GM19025 (cell line): ENCODE measurements around the gene PSMB10.

Experiments
- ATAC-seq: cut with Tn5 transposase; IDR thresholded peaks from one replicate; pipeline ENCODE4 v1.9.1; 2021; ENCODE audit warnings: mild to moderate bottlenecking, low read depth, moderate library complexity; ENCODE audit not compliant: unreplicated experiment

The PSMB10 gene

GRCh38 chr16:67964477-67965131, 28.0 kb upstream of the PSMB10 start:
- no peak for ATAC-seq

GRCh38 chr16:67963662-67964321, 27.1 kb upstream of the PSMB10 start:
- no peak for ATAC-seq

- ATAC-seq: no peak
Observed at GRCh38 chr16:67963292-67963661, 26.6 kb upstream of the PSMB10 start.

GRCh38 chr16:67962135-67962534, 25.5 kb upstream of the PSMB10 start:
- no peak for ATAC-seq

GRCh38 chr16:67961551-67961957, 24.9 kb upstream of the PSMB10 start:
- no peak for ATAC-seq

- ATAC-seq: no peak
Observed at GRCh38 chr16:67959536-67960329, 23.1 kb upstream of the PSMB10 start.

- ATAC-seq: no peak
Observed at GRCh38 chr16:67957622-67958021, 21.0 kb upstream of the PSMB10 start.

GRCh38 chr16:67954421-67955196, 18.0 kb upstream of the PSMB10 start:
- ATAC-seq: no peak

- no peak for ATAC-seq
Observed at GRCh38 chr16:67953641-67954375, 17.2 kb upstream of the PSMB10 start.

- no peak for ATAC-seq
Observed at GRCh38 chr16:67951485-67951884, 14.8 kb upstream of the PSMB10 start.

GRCh38 chr16:67950335-67950843, 13.7 kb upstream of the PSMB10 start:
- no peak for ATAC-seq

- ATAC-seq: no peak
Observed at GRCh38 chr16:67949645-67950044, 13.0 kb upstream of the PSMB10 start.

GRCh38 chr16:67948015-67948414, 11.4 kb upstream of the PSMB10 start:
- no peak for ATAC-seq

- no peak for ATAC-seq
Observed at GRCh38 chr16:67946966-67947558, 10.4 kb upstream of the PSMB10 start.

GRCh38 chr16:67946128-67946569, 9.5 kb upstream of the PSMB10 start:
- ATAC-seq: no peak

- no peak for ATAC-seq
Observed at GRCh38 chr16:67945392-67945933, 8.8 kb upstream of the PSMB10 start.

- ATAC-seq: no peak
Observed at GRCh38 chr16:67944690-67945391, 8.2 kb upstream of the PSMB10 start.

- ATAC-seq: no peak
Observed at GRCh38 chr16:67943619-67944504, 7.2 kb upstream of the PSMB10 start, which contains the start of gene LCAT. Gene LCAT, minus strand, starts transcription at chr16:67944120. Its CDS starts 19 bp downstream, at chr16:67944101.
